DND-41 (cell line): ENCODE measurements around the gene NEK8.
"Not testable (repeated sequence)": the region's sequence is repeated elsewhere in the genome, so short reads cannot be mapped to it uniquely, and the experiment has no call there.

ENCODE experiments used
- ATAC-seq: fragments of 200-7000 bp; cut with Tn5 transposase; 3 replicates; pipeline ENCODE4 v1.9.1; 2021; ENCODE audit warnings: low read depth; ENCODE audit not compliant: insufficient read depth
- DNase-seq: peaks from one replicate; pipeline ENCODE4 v3.0.0-alpha.2; 2020
- H2AFZ ChIP-seq: 2 replicates; pipeline ENCODE4 v1.6.0; 2012; ENCODE audit warnings: low read depth, low read length
- H3K27ac ChIP-seq: 2 replicates; pipeline ENCODE4 v1.5.1; 2012; ENCODE audit warnings: low read length, inconsistent platforms
- H3K27me3 ChIP-seq: fragments of 200-600 bp; sonication (generic); 2 replicates; pipeline ENCODE4 v1.6.0; 2012; ENCODE audit warnings: low read length, mild to moderate bottlenecking, inconsistent platforms; ENCODE audit not compliant: insufficient read depth, poor library complexity
- H3K36me3 ChIP-seq: 2 replicates; pipeline ENCODE4 v1.5.1; 2012; ENCODE audit warnings: low read length, inconsistent platforms; ENCODE audit not compliant: insufficient read depth
- H3K4me1 ChIP-seq: 2 replicates; pipeline ENCODE4 v1.5.1; 2012; ENCODE audit warnings: mild to moderate bottlenecking, low read length; ENCODE audit not compliant: insufficient read depth
- H3K4me2 ChIP-seq: 2 replicates; pipeline ENCODE4 v1.6.0; 2012; ENCODE audit warnings: mild to moderate bottlenecking, moderate library complexity, low read length, inconsistent platforms; ENCODE audit not compliant: insufficient read depth
- H3K4me3 ChIP-seq, 2 experiments: fragments of 200-600 bp in 1 of 2; shearing (Covaris generic) in 1 of 2; 2 replicates each; pipeline ENCODE4 v1.5.1; 2012 to 2016; ENCODE audit warnings: inconsistent platforms in 2 of 2, low read length in 2 of 2, mild to moderate bottlenecking in 2 of 2, low read depth in 1 of 2, moderate library complexity in 1 of 2
- H3K79me2 ChIP-seq: 2 replicates; pipeline ENCODE4 v1.6.0; 2012; ENCODE audit warnings: low read length, inconsistent platforms; ENCODE audit not compliant: insufficient read depth
- H3K9ac ChIP-seq: 2 replicates; pipeline ENCODE4 v1.6.0; 2012; ENCODE audit warnings: low read depth, mild to moderate bottlenecking, inconsistent platforms, low read length, moderate library complexity
- H3K9me3 ChIP-seq: 2 replicates; pipeline ENCODE4 v1.5.1; 2012; ENCODE audit warnings: low read length, moderate library complexity, mild to moderate bottlenecking, inconsistent platforms; ENCODE audit not compliant: insufficient read depth, severe bottlenecking
- H4K20me1 ChIP-seq: 2 replicates; pipeline ENCODE4 v1.6.0; 2012; ENCODE audit warnings: low read length; ENCODE audit not compliant: insufficient read depth
- CTCF ChIP-seq: IDR thresholded peaks from 2 replicates; pipeline ENCODE4 v1.5.1; 2012; ENCODE audit warnings: borderline replicate concordance, low read length, moderate library complexity, mild to moderate bottlenecking; ENCODE audit not compliant: poor library complexity, severe bottlenecking; ENCODE audit errors: extremely low read depth
- EZH2 ChIP-seq: IDR thresholded peaks from 3 replicates; pipeline ENCODE4 v1.6.1; 2012; ENCODE audit warnings: borderline replicate concordance, low read depth, mild to moderate bottlenecking, moderate library complexity, low read length, inconsistent platforms; ENCODE audit not compliant: severe bottlenecking

The NEK8 gene

DNA sequence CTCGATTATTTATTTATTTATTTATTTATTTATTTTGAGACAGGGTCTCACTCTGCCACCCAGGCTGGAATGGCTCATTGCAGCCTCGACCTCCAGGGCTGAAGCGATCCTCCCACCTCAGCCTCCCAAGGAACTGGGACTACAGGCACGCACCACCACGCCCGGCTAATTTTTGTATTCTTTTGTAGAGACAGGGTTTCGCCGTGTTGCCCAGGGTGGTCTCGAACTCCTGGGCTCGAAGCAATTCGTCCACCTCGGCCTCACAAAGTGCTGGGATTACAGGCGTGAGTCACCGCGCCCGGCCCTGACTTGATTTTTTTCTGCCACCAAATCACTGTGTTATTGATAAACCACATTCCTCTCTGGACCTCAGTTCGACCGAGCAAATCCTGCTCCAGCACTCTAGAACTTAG lies 9.6 kb upstream of the NEK8 start:
- TF ChIP-seq EZH2 (no peak), CTCF (no peak)
- no peaks in the 10 kb centered on the region for H3K27me3 ChIP-seq
- H3K4me2 ChIP-seq = peak overlapping the region; percentile 71
- peaks cover 40% of the 10 kb centered on the region for H3K4me1 ChIP-seq
- H3K4me3 ChIP-seq = peak overlapping the region; percentile 33 to 91; a peak in 3 of 4 replicates
- H3K9ac ChIP-seq = peak overlapping the region; percentile 95
- H3K27ac ChIP-seq = peak overlapping the region; percentile 96
- DNase-seq = no peak
- no peaks in the 10 kb centered on the region for H3K9me3 ChIP-seq
- peak overlapping the region; percentile 72 for H2AFZ ChIP-seq
- peaks cover 45% of the 10 kb centered on the region for H3K79me2 ChIP-seq
- H3K36me3 ChIP-seq = peaks cover 41% of the 10 kb centered on the region
- peaks cover 38% of the 10 kb centered on the region for H4K20me1 ChIP-seq
- ATAC-seq = no peak

DNA sequence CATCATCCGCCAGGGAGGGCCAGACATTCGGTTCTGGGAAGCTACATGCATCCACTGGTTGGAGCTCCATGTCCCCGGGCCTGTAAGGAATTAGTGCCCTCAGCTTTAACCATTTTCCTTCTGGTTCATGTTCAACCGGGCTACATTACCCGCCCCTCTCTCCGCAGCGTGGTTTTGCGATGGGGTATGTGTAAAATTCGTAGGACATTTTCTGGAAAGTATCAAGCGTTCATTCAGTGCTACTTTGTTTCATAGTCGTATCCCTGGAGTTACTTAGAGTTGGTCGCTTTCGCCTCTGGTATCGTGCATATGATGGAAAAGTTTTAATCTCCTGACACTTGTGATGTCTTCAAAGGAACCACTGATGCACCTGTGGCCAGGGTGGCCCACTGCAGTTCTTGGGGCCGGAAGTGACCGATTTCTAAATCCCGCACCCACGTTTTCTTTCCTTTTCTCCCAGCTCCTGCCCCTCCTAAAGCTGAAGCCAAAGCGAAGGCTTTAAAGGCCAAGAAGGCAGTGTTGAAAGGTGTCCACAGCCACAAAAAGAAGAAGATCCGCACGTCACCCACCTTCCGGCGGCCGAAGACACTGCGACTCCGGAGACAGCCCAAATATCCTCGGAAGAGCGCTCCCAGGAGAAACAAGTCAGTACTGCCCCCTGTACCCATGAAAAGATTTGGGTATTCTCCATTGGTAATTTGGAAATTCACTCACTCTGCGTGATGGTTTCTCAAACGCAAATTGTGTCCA lies 8.2 kb upstream of the NEK8 start:
- peak overlapping the region; percentile 96 for H3K27ac ChIP-seq
- peak overlapping the region; percentile 88 for H3K4me2 ChIP-seq
- H3K36me3 ChIP-seq = peaks cover 54% of the 10 kb centered on the region
- peaks cover 49% of the 10 kb centered on the region for H4K20me1 ChIP-seq
- peaks cover 41% of the 10 kb centered on the region for H3K4me1 ChIP-seq
- TF ChIP-seq EZH2 = no peak
- peak; percentile 31 for TF ChIP-seq CTCF
- H2AFZ ChIP-seq = peak overlapping the region; percentile 82
- H3K4me3 ChIP-seq = peak overlapping the region; percentile 91 to 92
- DNase-seq (peak; percentile 60), ATAC-seq (peak; percentile 9; the same call in 1 of the 3 replicates)
- H3K9me3 ChIP-seq = no peaks in the 10 kb centered on the region
- peaks cover 45% of the 10 kb centered on the region for H3K79me2 ChIP-seq
- no peaks in the 10 kb centered on the region for H3K27me3 ChIP-seq
- H3K9ac ChIP-seq = peak overlapping the region; percentile 95

DNA sequence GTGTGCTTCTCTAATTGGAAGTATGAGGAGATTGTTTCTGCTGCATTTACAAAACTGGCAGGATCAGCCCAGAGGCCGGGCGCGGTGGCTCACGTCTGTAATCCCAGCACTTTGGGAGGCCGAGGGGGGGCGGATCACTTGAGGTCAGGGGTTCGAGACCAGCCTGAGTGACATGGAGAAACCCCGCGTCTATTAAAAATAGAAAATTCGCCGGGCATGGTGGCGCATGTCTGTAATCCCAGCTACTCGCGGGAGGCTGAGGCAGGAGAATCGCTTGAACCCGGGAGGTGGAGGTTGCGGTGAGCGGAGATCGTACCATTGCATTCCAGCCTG lies 7.6 kb upstream of the NEK8 start:
- Histone ChIP-seq H3K36me3 (peaks cover 55% of the 10 kb centered on the region), H3K4me2 (peak overlapping the region; percentile 88), H3K27ac (peak overlapping the region; percentile 96), H3K4me1 (peaks cover 47% of the 10 kb centered on the region), H3K4me3 (peak overlapping the region; percentile 91 to 92; a peak in 3 of 4 replicates), H4K20me1 (peaks cover 53% of the 10 kb centered on the region), H3K9ac (peak overlapping the region; percentile 95), H3K79me2 (peaks cover 45% of the 10 kb centered on the region)
- not testable (repeated sequence) for H2AFZ ChIP-seq, DNase-seq, ATAC-seq, H3K9me3 ChIP-seq, H3K27me3 ChIP-seq

GRCh38 chr17:28722417-28723158 lies 6.0 kb upstream of the NEK8 start:
- Histone ChIP-seq H3K36me3 (peaks cover 55% of the 10 kb centered on the region), H3K4me3 (peak overlapping the region in 1 of 2 experiments; percentile 7; a peak in 1 of 4 replicates), H2AFZ (no peak overlapping the region), H3K9ac (peak overlapping the region; percentile 95; the same call in 1 of the 2 replicates), H3K9me3 (no peaks in the 10 kb centered on the region), H3K27me3 (no peaks in the 10 kb centered on the region), H3K4me1 (peaks cover 58% of the 10 kb centered on the region), H4K20me1 (peaks cover 53% of the 10 kb centered on the region), H3K4me2 (peak overlapping the region; percentile 88), H3K27ac (no peak overlapping the region), H3K79me2 (peaks cover 45% of the 10 kb centered on the region)
- ATAC-seq = no peak
- no peak for TF ChIP-seq CTCF
- no peak for TF ChIP-seq EZH2
- no peak for DNase-seq
